ENCODE data around the gene ALG2. TPM values are rescaled to one million over a fixed set of nuclear protein-coding genes. Genes with fewer than 3 reads are reported as not detected.

ALG2 gene, protein sequence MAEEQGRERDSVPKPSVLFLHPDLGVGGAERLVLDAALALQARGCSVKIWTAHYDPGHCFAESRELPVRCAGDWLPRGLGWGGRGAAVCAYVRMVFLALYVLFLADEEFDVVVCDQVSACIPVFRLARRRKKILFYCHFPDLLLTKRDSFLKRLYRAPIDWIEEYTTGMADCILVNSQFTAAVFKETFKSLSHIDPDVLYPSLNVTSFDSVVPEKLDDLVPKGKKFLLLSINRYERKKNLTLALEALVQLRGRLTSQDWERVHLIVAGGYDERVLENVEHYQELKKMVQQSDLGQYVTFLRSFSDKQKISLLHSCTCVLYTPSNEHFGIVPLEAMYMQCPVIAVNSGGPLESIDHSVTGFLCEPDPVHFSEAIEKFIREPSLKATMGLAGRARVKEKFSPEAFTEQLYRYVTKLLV
- total RNA-seq (ENCODE audit: insufficient read depth, low replicate concordance), result 35.6 TPM

DNA sequence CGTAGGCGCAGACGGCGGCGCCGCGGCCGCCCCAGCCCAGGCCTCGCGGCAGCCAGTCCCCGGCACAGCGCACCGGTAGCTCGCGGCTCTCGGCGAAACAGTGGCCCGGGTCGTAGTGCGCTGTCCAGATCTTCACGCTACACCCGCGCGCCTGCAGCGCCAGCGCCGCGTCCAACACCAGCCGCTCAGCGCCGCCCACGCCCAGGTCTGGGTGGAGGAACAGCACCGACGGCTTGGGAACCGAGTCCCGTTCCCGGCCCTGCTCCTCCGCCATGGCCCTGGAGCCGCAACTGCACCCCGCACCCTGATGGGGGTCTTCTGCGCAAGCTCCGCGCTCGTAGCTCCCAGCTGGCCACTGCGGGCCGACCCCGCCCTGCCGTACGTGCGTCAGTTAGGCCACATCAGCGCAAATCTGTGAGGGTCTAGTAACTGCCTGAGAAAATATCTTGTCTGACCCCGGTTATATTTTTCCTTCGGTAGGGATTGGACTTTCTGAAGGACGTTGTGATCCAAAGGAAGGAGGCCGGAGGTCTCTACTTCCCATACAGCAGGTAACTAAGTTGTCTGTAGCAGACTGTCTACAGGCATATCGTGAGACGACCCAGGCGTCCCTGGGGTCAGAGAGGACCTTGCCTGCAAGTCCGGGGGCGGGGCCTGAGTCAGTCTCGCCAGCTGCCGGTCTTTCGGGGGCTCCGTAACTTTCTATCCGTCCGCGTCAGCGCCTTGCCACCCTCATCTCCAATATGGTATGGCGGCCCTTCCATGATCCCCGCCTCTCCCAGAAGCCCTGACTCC is at the start of gene ALG2, which contains the start of gene SEC61B:
Gene ALG2, minus strand, starts transcription at position 322 of the 795 bp plus-strand sequence. Its CDS starts 48 bp downstream, at position 274.
Gene SEC61B, plus strand, starts transcription at position 662 of the 795 bp plus-strand sequence. Its CDS starts 82 bp downstream, at position 744.
- peak; percentile 97 for DNase-seq (ENCODE audit: low spot score)

DNA sequence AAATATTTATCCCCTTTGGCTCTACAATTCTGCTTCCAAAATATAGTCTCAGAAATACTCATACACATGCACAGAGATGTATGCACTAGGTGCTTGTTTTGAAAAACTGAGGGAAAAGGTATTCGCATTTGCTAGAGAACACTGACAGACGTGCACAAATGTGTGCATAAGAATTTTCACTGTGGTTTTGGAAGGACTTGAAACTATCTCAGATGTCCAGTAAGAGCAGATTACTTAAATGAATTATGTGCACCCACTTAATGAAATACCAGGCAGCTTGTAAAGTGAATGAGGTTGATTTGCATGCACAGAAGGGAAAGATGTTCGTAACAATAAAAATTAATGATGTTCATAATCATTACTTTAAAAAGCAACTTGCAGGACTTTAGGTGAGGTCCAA is 48.7 kb upstream of the ALG2 start:
- no peak for DNase-seq (ENCODE audit: low spot score)

DNA sequence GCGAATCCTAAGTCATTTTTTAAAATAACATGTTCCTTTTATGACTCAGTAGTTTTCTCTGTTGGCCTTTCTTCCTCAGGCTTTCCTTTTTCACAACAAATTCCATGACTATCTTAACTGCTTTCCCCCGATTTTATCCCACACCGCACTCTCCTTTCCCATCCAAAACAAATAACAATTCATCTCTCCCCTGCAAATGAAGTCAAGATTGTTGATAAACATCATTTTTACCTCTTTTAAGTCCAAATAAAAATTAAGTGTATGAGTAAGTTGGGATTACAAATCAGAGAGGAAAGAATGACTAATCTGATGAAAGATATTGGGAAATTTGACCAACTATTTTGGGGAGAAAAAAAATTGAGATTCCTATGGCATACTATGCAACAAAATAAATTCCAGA is 47.7 kb upstream of the ALG2 start:
- DNase-seq (ENCODE audit: low spot score), result no peak

DNA sequence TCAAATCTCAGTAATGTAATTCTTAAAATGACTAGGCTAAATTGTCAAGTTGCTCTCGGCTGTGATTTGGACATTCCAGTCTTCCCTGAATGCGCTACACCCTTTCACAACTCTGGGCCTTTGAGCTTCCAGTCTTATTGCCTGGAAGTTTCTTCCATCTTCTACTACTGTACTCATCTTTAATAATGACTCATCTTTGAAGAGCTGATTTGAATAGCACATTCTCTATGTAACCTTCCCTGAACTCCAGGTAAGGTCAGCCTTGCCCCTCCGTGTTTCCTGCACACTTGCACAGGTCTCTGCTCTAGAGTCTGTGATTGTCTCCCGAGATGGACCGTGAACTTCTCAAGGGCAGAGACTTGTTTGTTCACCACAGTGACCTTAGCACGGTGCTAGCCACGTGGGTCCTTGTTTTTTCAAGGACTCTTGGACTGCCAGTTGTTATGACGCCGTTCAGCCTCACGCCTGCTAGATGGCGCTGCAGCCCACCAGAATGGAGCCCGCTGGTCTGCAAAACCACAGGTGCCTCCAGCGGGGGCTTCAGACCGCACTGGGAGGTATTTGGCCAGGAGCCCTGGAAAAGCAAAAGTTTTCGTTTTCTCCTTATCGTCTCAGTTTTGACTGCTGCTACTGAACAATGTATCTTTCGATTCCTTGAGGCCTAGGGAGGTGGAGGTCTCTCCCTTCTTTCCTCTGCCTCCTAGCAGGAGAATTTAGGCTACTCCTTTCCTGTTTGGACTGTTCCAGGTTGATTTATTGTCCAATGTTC is 44.7 kb upstream of the ALG2 start:
- DNase-seq (ENCODE audit: low spot score), result peak; percentile 56

DNA sequence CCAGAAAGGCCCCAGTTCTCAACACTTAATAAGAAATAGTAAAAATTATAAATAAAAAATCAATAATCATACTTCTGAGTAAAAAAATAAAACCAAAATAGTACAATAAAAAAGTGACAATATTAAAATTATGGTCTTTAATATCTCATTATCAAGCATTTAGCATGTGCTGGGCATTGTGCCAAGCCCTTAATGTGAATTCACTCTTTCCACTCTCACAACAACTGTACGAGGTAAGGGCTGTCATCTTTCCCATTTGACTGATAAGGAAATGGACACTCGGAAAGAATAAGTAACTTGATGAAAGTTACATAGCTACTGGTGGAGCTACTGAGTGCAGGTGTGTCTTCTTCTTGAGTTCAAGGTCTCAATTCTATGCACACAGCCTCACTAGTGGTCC is 43.9 kb upstream of the ALG2 start:
- DNase-seq (ENCODE audit: low spot score), result no peak

DNA sequence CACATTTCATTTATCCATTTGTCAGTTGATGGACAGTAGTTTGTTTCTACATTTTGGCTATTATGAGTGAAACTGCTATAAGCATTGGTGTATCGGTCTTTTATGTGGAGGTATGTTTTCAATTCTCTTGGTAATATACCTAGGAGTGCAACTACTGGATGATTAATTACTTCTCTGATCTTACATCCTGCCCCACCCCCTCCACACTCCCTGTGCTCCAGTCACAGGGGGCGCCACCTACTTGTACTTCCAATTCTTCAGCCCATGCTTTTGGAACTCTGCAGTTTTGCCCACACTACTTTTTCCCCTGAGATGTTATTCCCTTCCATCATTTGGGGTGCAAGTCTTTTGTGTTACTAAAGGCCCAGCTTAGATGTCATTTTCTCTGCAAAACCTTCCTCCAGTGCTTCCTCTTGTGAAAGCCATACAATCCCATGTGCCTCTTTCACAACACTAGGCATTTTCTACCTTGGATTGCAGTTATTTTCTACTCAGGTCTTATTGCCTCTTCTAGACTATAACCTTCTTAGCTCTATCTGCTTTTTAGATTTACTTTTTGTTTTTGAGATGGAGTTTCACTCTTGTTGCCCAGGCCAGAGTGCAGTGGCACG is 42.4 kb upstream of the ALG2 start:
- DNase-seq (ENCODE audit: low spot score), result no peak

DNA sequence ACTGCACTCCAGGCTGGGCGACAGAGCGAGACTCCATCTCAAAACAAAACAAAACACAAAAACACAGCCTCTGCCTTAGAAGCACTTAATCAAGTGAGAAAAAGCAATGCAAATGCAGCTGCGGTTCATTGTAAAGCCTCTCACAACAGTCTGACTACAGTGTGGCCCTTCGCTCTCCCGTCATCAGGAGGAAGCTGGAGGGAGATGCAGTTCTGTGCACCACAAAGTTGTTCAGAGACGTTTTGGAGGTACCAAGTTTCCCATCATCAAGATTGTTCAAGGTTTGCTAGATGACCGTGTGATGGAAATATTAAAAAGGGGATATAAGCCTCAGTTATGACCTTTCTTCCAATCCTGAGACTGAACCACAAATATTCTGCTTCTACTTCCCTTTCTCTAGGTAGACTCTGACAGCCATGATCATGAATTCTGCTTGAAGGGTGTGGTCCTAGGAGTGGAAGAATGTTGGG is 41.2 kb upstream of the ALG2 start:
- DNase-seq (ENCODE audit: low spot score), result no peak

DNA sequence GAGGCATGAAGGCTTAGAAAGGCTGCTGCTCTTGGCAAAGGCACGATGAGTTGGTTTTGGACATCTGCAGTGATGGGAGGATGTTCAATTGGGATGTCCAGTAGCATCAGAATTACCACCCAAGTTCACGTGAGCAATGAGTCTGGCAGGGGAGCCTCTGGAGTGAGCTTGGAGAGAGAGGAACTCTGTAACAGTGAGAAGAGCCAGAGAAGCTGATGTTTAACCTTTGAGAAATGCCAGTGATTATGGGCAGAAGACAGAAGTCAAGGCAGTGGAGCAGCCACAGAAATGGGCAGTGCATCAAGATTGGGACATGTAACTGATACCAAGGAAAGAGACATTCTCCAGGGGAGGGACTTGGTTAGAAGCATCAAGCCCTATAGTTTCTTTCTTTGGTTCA is 40.2 kb upstream of the ALG2 start:
- DNase-seq (ENCODE audit: low spot score), result no peak

DNA sequence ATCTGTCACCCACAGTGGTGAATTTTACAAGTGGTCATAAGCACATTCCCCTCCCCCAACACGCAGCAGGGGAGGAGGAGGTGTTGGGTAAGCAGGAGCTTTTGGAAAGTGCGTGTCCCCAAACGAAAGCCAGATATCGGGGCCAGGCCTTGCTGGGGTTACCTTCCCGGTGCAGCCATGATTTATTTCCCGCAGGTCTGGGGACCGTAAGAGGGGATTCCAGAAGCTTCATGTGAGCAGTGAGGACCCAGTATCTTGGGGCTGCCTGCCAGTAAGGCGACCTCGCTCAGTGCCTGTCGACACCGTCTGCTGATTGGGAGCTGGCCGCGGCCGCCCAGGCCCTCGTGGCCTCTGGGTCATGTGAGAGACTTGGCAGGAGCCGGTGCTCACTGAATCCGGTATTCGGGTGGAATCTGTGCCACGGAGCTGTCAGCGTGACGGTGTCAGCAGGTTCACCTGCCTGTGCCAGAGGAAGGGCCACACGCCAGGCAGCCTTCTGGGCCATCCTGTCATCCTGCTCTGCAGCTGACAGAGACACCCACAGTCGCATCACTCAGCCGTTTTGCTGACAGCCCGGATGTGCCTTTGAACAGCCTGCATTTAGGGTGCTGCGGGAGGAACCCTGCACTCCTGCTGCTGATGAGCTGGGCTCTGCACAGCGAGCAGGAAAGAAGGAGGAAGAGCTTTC is 37.6 kb upstream of the ALG2 start:
- peak; percentile 62 for DNase-seq (ENCODE audit: low spot score)

DNA sequence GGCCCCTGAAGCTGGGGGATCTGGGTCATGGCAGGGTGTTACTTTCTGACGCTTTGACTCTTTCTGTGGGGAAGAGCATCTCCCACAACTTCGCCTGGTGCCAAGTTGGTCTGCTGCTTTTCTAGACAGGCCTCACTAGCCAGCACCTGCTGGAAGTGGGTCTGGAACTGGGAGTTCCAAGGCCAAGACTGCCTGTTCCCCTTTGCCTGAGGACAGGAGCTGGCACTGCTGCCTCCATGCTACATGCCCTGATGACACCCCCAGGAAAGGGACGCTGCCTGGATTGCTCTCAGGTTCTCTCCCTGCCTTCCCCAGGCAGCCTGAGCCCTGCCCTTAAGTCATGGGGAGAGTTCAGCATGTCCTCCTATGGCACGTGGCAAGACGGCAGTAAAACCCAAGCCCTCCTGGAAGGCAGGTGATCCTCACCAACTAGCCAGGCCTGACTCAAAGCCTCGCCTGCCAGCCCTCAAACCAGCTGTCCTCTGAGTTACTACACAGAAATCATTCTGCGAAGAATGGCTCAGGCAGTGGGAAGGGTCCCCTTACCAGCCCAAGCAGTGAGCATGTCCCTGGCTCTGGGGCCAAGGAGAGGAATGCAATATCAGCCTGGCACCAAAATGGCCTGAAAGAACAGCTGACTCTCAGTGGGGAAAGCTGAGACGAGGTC is 36.1 kb upstream of the ALG2 start:
- no peak for DNase-seq (ENCODE audit: low spot score)

DNA sequence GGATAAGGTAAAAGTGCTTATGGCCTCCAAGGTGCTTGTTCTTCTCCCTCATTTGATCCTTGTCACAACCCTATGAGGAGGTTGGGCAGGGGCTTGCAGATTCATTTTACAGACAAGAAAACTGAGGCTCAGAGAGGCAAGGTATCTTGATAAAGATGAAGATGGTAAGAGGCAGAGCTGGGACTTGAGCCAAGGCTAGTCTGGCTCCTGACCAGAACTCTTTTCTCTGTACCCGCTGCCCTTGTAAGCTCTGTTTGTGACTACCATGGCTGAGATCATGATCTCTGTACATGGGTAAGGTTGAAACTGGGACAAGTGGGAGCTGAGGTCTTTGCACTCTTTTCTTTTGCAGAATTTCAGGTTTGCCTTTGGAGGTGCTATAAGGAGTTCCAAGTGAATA is 33.9 kb upstream of the ALG2 start:
- no peak for DNase-seq (ENCODE audit: low spot score)

DNA sequence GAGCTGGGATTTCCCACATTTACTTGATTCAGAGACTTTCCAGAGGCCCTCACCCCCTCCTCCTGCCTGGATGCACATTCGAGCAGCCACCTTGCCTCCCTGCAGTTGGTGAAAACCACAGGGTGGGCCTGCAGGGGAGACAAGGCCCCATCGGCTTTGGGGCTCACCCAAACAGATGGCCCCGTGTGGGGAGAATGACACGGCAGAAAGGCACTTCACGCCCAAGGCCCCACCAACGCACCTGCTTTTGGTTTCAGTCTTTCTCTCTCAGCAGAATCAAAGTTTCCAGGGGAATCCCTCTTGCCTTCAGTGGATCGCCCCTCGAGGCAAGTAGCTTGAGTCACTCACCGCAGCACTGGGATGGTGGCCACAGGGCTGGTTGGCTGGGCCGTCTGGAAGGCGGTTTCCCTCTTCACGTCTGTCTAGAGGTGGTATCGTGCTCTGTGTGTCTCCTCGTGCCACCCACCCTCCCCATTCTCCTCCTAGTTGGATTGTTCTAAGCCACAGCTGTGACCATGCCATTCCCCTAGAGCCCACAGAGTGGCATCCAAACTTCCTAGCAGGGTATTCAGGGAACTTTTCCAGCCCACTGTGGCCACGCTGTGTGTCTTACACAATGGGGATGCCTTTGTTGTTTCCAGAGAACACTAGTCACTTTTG is 32.2 kb upstream of the ALG2 start:
- no peak for DNase-seq (ENCODE audit: low spot score)

DNA sequence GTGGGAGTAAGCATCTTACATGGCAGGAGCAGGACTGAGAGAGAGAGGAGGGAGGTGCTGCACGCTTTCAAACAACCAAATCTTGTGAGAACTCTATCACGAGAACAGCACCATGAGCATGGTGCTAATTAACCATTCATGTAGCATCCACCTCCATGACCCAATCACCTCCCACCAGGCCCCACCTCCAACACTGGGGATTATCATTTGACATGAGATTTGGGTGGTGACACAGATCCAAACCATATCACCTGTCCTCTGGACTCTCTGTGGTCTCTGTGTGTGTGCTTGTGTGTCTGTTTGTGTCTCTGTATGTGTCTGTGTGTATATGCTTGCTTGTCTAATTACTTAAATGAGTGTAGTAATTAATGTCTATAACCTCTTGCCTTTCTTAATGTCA is 31.4 kb upstream of the ALG2 start:
- no peak for DNase-seq (ENCODE audit: low spot score)

DNA sequence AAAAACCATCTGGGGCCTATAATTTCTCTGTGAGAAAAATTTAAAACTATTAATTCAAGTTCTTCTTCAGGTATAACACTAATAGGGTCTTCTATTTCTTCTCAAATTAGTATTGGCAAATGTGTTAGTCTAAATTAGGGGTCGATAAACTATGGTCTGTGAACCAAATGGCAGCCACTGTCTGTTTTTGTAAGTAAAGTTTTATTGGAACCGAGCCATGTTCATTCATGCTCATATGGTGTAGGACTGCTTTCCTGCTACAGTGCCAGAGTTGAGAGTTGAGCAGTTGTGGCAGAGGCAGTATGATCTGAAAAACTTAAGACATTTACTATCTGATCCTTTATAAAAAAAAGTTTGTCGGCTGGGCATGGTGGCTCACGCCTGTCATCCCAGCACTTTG is 29.4 kb upstream of the ALG2 start:
- DNase-seq (ENCODE audit: low spot score), result no peak

DNA sequence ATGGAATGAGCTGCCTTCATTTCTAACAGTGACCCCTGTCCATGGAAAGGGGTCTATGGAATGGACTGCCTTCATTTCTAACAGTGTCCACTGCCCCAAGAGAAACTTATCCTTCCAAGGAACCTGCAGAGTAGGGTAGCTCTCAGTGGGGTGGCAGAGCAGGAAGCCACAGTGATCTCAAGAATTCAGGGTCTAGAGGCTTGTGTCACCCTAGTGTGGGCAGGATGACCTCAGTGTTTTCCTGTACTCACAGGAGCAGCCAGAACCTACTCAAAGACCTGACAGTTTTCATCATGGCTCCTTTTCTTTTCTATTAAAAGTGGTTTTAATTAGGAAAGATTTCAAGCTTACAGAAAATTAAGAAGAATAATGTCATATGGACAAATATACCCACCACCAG is 27.9 kb upstream of the ALG2 start:
- DNase-seq (ENCODE audit: low spot score), result no peak

DNA sequence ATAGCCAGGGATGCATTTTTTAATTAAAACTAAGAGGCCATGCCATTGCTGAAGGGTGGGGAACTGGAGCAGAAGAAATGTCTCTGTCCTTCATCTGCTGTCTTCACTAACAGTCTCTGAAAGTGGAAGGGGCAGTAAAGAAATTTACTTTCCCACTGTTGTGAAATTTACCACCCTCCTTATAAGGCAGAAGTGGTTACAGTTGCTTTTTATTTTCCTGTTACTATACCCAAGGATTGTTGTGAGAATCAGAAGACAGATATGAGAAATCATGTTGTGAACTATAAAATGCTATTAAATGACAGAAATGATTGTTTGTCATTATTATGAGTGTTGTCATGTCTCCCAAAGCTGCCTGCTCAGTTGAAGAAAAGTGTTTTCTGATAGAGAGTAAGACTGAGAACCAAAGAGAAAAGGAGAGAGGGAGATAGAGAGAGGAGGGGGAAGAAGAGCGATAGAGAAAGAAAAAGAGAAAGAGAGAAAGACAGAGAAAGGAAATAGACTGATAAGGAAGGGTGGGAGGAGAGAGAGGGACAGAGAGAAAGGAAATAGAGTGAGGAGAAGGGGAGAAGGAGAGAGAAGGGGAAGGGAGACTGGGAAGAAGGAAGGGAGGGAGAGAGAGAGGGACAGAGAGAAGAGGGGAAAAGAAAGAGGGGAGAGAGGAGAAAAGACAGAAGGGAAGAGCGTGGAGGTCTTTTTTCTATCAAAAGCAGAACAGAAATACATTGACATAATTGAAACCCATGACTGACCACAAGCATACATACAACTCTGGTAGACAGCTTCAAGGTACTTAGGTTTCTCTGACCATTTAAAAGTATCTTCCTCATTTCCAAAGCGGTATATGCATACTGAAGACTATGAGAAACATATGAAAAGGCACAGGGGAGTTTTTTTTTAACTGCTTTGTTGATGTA is 22.9 kb upstream of the ALG2 start:
- no peak for DNase-seq (ENCODE audit: low spot score)

DNA sequence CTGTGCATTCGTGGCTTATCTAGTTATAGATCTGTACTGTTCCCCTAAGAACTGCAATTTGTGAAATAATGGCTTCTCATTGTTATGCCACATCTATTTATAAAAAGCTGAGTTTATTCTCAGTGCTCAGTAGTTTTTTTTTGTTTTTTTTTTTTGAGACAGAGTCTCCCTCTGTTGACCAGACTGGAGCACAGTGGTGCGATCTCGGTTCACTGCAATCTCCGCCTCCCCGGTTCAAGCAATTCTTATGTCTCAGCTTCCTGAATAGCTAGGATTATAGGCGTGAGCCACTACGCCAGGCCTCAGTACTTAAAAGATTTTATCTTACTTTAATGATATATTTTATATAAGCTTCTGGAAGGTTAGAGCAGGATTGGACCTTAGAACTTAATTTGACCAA is 19.4 kb upstream of the ALG2 start:
- peak; percentile 4 for DNase-seq (ENCODE audit: low spot score)

DNA sequence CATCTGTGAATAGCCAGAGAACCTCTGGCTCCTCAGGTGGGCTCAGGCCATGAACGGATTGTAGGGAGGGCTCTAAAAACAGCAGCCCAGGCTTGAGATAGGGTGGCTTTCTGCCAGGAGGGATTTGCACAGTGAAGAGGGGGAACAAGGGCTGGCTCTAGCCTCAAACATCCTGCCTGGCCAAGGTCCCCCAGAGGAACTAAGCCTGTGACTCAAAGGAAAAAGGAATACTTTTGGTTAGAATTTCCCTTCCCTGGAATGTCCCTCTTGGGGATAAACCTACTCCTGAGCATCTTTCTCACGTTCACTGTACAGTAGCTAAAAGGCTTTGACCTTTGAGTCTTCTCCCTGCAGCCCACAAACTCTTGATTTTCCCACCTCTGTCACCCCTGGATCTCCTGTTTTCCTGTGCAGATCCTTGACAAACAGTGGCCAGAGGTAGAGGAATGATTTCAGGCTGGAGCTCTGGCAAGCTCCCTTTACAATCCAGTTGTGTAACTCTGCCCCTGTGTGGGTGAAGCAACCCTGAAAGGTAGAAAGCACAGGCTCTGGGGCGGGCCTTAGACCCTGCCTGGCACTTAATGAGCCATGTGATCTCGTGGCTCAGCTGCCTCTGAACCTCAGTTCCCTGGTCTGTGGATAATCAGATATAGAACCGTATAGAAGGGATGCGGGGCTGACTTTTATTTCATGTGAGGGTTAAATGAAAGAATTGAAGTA is 17.8 kb upstream of the ALG2 start:
- no peak for DNase-seq (ENCODE audit: low spot score)
